Activated CD4-positive, alpha-beta T cell treated with anti-CD3 and anti-CD28 coated beads, Interleukin-2, amount 50 U/mL, for 16 hours (primary cell): ENCODE data around the gene CRAT.

ENCODE experiments used
- DNase-seq: peaks from one replicate; pipeline ENCODE4 v3.0.0-alpha.2; 2020

CRAT gene

GRCh38 chr9:129080601-129081387 lies 29.8 kb downstream of the CRAT start, which contains the start of gene DOLPP1:
Gene DOLPP1 (plus strand): TSS chr9:129081111. CDS start chr9:129081132, 21 bp downstream.
- DNase-seq, result peak; percentile 100

DNA sequence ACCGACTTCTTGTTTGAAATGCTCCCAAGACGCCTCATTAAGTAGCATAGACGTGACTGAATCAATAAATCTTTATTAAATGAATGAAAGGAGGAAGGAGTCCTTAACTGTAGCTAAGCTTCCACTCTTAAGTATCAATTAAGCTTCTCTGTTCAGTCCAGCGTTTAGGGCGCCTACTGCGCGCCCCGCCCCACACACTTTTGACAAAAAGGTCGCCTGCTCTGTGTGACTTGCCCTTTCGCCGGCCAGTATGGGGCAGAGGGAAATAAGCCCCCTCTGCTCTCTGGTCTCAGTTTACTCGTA lies 30.3 kb downstream of the CRAT start:
- DNase-seq, result no peak

GRCh38 chr9:129079829-129080228 lies 30.8 kb downstream of the CRAT start:
- no peak for DNase-seq

DNA sequence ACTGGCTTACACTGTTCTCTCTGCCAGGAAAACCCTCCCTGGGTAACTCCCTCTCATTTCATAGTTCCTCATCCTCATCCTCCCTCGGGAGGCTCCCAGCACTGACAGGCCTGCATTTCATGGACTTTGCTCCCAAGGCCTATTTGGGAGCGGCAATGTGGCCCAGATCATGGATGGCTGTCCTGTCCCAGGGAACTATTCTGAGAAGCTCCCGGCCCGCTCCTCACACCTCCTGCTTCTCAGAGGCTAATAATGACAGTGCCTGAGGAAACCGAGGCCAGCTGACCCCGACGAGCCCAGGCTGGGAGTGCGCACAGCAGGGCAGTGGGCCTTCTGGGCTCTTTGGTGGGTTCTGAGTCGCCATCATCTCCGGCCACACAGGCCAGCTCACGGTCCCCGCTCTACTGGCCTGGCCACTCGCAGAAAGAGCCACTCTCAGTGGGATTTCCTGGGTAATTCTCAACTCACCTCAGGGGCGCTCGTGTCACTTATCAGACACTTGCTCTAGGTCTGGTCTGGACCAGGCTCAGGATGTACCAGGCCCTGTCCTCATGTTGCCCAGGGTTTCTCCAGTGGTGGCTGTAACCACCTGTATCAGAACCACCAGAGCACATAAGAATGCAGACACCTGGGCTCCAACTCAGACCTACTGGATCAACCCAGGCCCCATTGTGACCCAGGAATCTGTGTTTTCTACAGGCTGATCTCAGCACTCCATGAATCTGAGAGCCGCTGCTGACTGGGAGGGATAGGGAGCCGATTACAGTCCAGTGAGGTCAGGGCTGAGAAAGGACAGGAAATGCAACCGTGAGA lies 31.7 kb downstream of the CRAT start:
- no peak for DNase-seq

DNA sequence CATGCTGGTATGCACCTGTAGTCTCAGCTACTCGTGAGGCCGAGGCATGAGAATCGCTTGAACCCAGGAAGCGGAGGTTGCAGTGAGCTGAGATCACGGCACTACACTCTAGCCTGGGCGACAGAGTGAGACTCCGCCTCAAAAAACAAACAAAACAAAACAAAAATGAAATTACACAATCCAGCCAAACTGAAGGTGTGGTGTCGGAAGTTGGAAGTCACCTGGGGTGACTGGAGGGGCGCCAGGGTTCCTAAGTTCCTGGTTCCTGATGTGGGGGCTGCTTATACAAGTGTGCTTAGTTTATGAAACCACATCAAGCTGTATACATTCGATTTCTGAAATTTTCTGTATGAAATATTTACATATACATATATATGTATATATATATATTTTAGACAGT lies 33.4 kb downstream of the CRAT start:
- no peak for DNase-seq

- no peak for DNase-seq
Measured at GRCh38 chr9:129076640-129077037, 34.0 kb downstream of the CRAT start.

DNA sequence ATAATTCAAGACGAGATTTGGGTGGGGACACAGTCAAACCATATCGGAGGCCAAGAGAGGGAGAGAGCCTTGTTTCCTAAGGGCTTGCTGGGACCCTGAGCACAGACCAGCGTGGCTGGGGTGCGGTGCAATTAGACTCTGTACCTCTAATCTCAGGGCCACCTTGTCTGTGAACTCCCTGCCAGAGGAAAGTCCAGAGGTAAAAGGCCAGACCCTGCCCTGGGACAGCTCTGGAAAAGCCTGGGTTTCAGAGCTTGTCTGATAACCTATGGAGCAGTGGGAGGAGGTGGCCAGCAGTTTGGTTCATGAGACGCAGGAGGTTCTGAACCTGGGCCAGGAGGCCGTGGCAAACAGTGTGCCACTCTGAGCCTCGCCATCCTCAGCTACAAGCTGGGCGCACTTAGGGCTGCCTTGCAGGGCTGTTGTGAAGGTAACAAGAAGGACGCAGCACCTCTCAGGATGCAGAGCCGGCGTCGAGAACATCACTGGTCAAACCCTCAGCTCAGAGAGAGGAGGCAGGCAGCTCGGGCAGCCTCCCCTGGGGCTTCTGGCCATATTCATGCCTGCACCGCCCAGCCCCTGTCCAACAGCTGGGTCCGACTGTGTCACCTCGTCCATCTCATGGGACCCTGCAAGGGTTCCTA lies 34.5 kb downstream of the CRAT start:
- no peak for DNase-seq

DNA sequence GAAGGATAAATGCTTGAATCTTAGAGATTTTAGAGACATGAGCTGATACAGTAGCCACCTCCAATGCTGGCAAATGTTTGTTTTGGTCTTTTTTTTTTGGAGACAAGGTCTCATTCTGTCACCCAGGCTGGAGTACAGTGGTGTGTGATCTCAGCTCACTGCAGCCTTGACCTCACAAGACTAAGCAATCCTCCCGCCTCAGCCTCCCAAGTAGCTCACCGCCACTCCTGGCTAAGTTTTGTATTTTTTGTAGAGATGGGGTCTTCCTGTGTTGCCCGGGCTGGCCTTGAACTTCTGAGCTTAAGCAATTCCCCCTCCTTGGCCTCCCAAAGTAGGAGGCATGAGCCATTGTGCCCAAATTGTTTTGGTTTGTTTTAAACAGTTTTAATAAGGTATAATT lies 36.5 kb downstream of the CRAT start:
- no peak for DNase-seq

DNA sequence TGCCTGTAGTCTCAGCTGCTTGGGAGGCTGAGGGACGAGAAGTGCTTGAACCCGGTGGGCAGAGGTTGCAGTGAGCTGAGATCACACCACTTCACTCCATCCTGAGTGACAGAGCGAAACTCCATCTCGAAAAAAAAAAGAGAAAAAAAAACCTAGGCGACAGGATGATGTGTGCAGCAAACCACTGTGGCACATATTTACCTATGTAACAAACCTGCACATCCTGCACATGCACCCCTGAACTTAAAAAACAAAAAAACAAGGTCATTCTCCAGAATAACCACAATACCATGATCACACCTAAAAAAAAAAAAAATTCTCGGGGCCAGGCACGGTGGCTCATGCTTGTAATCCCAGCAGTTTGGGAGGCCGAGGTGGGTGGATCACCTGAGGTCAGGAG lies 37.2 kb downstream of the CRAT start:
- DNase-seq, result no peak

DNA sequence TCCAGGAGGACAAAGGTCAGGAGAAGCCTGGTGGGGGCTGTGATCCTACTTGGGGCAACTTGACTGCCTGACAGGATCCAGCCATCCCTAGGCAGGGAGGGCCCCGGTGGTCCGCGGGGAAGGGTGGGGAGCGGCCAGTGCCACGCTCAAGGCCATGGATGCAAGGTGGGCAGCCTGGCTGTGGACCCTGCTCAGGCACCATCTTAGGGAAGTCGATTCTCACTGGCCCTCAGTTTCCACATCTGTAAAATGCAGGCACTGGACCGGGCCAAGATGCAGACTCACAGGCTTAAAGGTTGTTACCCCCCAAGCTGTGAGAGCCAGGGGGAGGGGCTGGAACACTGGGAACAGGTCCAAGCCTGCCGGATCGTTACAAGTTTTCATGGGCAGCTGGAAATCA lies 38.4 kb downstream of the CRAT start:
- no peak for DNase-seq

DNA sequence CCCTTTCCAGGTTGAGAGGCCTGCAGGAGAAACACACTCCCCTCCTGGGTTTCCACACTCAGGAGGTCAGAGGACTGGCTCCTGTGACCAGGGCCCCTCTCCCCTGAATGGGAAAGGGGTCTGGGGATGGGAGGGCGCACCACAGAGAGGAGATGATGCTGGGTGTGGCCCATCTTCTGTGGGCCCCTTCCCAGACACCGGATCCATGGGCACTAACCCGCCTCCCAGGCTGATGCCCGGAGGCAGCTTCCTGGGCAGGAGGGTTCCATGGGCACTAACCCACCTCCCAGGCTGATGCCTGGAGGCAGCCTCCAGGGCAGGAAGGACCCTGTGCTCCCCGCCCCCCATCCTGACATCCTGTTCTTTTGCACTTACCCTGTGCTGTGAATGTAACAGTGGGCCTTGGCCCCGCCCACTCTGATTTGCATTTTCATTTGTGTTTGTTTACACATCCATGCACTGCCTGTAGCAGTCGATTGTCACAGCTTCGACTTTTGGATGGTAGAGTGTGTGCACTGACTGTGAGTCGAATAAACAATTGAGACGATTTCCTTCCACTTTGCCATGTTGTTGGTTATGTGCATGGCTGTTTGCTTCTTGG lies 39.0 kb downstream of the CRAT start:
- DNase-seq, result no peak

DNA sequence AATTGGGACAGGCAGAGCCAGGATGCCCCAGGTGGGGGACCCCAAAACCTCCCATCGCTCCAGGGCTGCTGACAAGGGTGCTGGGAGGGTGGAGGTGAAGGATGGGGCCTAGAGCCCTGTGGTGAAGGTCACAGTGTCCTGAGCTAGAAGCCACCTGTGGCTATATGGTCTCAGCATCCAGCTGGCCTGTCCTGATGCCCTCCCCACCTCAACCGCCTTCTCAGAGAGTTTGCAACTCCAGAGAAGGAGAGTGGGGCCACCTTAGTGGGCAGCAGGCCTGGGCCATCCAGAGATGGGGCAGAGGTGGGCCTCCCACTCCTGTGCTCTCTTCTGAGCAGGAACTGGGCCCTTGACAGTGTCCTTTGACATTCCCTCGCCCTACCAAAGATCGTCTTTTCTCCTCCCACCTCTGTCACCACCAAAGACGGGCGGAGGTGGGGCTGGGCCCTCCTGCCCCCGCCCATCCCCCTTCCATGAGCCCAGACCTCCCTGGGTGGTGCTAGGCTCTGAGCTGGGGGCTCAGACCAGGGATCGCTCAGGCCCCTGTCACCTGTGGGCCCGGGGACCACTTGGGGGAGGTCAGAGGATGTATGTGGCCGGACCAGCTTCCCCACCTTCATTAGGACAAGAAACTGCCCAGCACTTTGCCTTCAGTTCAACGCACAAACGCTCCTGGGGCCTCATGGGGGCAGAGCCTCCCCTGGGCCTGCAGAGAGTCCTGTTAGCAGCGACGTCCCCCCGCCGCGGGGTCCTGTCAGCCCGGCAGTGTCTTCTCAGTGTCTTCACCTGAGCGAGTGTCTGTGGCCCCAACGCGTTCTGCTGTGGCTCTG lies 39.7 kb downstream of the CRAT start:
- no peak for DNase-seq

DNA sequence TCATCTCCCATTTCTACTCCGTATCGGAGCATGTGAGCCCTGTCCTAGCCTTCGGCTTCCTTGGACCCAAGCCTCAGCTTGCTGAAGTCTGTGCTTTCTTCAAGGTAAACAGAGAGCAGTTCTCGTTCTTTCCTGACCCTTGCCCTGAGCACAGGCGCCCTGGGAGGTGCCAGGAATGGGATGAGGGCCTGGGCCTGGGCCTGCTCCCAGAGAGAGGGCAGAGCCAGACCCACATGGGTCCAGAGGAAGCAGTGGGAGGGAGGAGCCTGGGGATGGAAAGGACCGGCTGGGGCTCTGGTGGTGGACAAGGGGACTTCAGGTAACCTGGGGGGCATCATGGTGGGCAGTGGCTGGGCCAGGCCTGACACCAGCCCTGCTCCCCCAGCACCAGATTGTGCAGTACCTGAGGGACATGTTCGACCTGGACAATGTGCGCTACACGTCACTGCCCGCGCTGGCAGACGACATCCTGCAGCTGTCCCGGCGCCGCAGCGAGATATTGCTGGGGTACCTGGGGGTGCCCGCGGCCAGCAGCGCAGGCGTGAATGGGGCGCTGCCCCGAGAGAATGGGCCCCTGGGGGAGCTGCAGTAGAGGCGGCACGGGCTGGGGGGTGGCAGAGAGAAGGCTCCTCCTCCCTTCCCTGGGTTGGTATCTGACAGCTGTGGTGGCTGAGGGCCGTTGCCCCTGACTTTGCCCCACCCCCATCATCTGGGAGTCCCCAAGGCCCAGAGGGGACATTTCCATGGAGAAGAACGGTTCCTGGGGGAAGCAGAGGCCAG lies 40.5 kb downstream of the CRAT start:
- no peak for DNase-seq

GRCh38 chr9:129068990-129069861 lies 41.4 kb downstream of the CRAT start:
- DNase-seq, result peak; percentile 45

DNA sequence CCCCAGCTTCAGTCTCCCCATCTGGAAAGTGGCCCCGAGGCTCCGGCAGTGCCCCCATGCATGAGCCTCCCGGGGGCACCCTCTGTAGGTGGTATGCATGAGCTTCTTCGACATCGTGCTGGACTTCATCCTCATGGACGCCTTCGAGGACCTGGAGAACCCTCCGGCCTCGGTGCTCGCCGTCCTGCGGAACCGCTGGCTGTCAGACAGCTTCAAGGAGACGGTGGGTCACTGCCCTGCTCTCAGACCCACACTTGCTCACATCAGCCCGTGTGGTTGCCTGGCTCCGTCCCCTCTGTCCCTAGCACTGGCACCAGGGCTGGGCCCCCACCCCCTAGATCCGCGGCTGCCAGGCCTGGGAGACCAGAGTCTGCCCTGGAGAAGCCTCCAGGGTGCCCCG lies 42.5 kb downstream of the CRAT start:
- no peak for DNase-seq

DNA sequence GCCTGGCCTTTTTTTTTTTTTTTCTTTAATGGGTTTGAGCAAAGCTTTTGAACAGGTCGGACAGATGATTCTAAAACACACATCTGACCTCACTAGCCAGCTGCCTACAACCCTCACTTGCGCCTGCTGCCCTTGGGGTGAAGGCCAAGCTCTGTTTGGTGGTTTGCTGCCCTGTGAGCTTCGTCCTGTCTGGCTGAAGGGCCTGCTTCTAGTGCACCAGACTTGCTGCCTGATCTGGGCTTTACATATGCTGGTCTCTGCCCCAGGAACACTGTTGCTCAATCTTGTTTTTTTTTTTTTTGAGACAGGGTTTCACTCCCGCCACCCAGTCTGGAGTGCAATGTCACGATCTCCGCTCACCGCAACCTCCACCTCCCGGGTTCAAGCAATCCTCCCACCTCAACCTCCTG lies 46.1 kb downstream of the CRAT start:
- DNase-seq, result no peak

DNA sequence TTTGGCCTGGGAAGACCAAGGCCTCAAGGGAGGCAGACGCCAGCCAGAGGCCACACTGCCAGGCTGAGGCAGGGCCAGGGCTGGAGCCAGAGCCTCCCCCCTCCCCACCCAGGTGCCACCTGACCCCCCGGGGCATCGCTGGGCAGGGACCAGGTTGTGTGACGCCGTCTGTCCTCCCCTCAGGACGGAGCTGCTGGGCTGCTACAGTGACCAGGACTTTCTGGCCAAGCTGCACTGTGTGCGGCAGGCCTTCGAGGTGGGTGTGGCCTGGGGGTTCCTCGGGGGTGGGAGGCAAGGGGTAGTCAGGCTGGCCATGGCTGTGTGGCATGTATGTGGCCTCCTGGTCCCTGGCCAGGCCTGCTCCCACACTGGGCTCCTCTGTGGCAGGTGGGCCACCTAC lies 47.5 kb downstream of the CRAT start:
- no peak for DNase-seq

- no peak for DNase-seq
Measured at GRCh38 chr9:129060991-129061390, 49.6 kb downstream of the CRAT start.

GRCh38 chr9:129059796-129060785 lies 50.5 kb downstream of the CRAT start:
- DNase-seq, result no peak
